ENCODE results near the gene IZUMO4.

Gene IZUMO4

GRCh38 chr19:2070986-2071673 is 25.6 kb upstream of the IZUMO4 start:
- no peaks in the 10 kb centered on the region for H3K27me3 ChIP-seq (replicated peaks; ENCODE audit: control insufficient read depth, insufficient read depth, low read length)
- no peak for DNase-seq (ENCODE audit: extremely low read depth, insufficient read length)
- no peak overlapping the region for H3K4me3 ChIP-seq (replicated peaks; ENCODE audit: low read depth, low read length)
- peaks cover 32% of the 10 kb centered on the region for H3K36me3 ChIP-seq (ENCODE audit: control insufficient read depth, insufficient read depth, low read length)
- TF ChIP-seq CTCF (IDR thresholded peaks at IDR 0.05; ENCODE audit: insufficient read depth, low read length, poor library complexity, severe bottlenecking), result no peak

GRCh38 chr19:2072757-2073551 is 23.8 kb upstream of the IZUMO4 start:
- no peak for TF ChIP-seq CTCF (IDR thresholded peaks at IDR 0.05; ENCODE audit: insufficient read depth, low read length, poor library complexity, severe bottlenecking)

GRCh38 chr19:2076526-2076944 is 20.2 kb upstream of the IZUMO4 start:
- no peak for TF ChIP-seq CTCF (IDR thresholded peaks at IDR 0.05; ENCODE audit: insufficient read depth, low read length, poor library complexity, severe bottlenecking)
- DNase-seq (ENCODE audit: extremely low read depth, insufficient read length), result peak; percentile 24
- peaks cover 62% of the 10 kb centered on the region for H3K36me3 ChIP-seq (ENCODE audit: control insufficient read depth, insufficient read depth, low read length)
- H3K27me3 ChIP-seq (replicated peaks; ENCODE audit: control insufficient read depth, insufficient read depth, low read length), result no peaks in the 10 kb centered on the region
- H3K4me3 ChIP-seq (replicated peaks; ENCODE audit: low read depth, low read length), result no peak overlapping the region

More at GRCh38 chr19:2072757-2073551, 23.8 kb upstream of the IZUMO4 start:
- no peak for DNase-seq (ENCODE audit: extremely low read depth, insufficient read length)
- Histone ChIP-seq H3K27me3 (replicated peaks; ENCODE audit: control insufficient read depth, insufficient read depth, low read length) (no peaks in the 10 kb centered on the region), H3K4me3 (replicated peaks; ENCODE audit: low read depth, low read length) (no peak overlapping the region), H3K36me3 (ENCODE audit: control insufficient read depth, insufficient read depth, low read length) (peaks cover 44% of the 10 kb centered on the region)

- H3K36me3 ChIP-seq (ENCODE audit: control insufficient read depth, insufficient read depth, low read length), result peaks cover 65% of the 10 kb centered on the region
- no peak overlapping the region for H3K4me3 ChIP-seq (replicated peaks; ENCODE audit: low read depth, low read length)
- no peaks in the 10 kb centered on the region for H3K27me3 ChIP-seq (replicated peaks; ENCODE audit: control insufficient read depth, insufficient read depth, low read length)
- no peak for TF ChIP-seq CTCF (IDR thresholded peaks at IDR 0.05; ENCODE audit: insufficient read depth, low read length, poor library complexity, severe bottlenecking)
- no peak for DNase-seq (ENCODE audit: extremely low read depth, insufficient read length)
Observed at GRCh38 chr19:2077398-2077797, 19.3 kb upstream of the IZUMO4 start.

GRCh38 chr19:2077833-2078619 is 18.7 kb upstream of the IZUMO4 start:
- H3K36me3 ChIP-seq (ENCODE audit: control insufficient read depth, insufficient read depth, low read length), result peaks cover 62% of the 10 kb centered on the region
- no peak for DNase-seq (ENCODE audit: extremely low read depth, insufficient read length)
- no peak for TF ChIP-seq CTCF (IDR thresholded peaks at IDR 0.05; ENCODE audit: insufficient read depth, low read length, poor library complexity, severe bottlenecking)
- no peak overlapping the region for H3K4me3 ChIP-seq (replicated peaks; ENCODE audit: low read depth, low read length)
- no peaks in the 10 kb centered on the region for H3K27me3 ChIP-seq (replicated peaks; ENCODE audit: control insufficient read depth, insufficient read depth, low read length)

Measured in GM06990 (cell line).